H1 (cell line): ENCODE results near the gene WDFY4. TPM values are rescaled to one million over a fixed set of nuclear protein-coding genes. Genes with fewer than 3 reads are reported as not detected.

ENCODE experiments used
- CTCF ChIA-PET: fragments of 300-600 bp; sonication (Branson Sonifier 250); formaldehyde crosslinking; loops from one replicate; lab custom pipeline; 2021; ENCODE audit not compliant: partially characterized antibody; lab: Charles Lee
- POLR2A ChIA-PET: fragments of 300-600 bp; sonication (Branson Sonifier 250); formaldehyde crosslinking; loops from one replicate; lab custom pipeline; 2021; ENCODE audit warnings: inconsistent platforms; ENCODE audit not compliant: partially characterized antibody; lab: Charles Lee
- DNase-seq, 2 experiments: peaks; one replicate each; pipeline versions ENCODE4 v3.0.0 to v3.0.0-alpha.2; 2010 to 2022; ENCODE audit warnings: low spot score in 2 of 2, low read depth in 1 of 2, mixed read lengths in 1 of 2
- FAIRE-seq: peaks from 2 replicates; lab custom pipeline; 2011; peaks lifted over from hg19 to GRCh38; lab: Jason Lieb, UNC
- H2AFZ ChIP-seq: 2 replicates; pipeline ENCODE4 v1.8.1; 2012; ENCODE audit warnings: low read length, inconsistent platforms
- H2AK5ac ChIP-seq: 2 replicates; pipeline ENCODE4 v1.6.1; 2013; ENCODE audit warnings: low read depth, low read length
- H2BK120ac ChIP-seq: replicated peaks from 2 replicates; pipeline ENCODE3; 2013; ENCODE audit warnings: low read depth, low read length, inconsistent platforms
- H2BK12ac ChIP-seq: 2 replicates; pipeline ENCODE4 v1.6.1; 2013; ENCODE audit warnings: low read depth, low read length
- H2BK15ac ChIP-seq: 2 replicates; pipeline ENCODE4 v1.6.1; 2013; ENCODE audit warnings: low read length
- H2BK20ac ChIP-seq: 2 replicates; pipeline ENCODE4 v1.6.1; 2013; ENCODE audit warnings: low read length
- H2BK5ac ChIP-seq: 2 replicates; pipeline ENCODE4 v1.6.1; 2013; ENCODE audit warnings: low read depth, low read length
- H3K14ac ChIP-seq: 2 replicates; pipeline ENCODE4 v1.6.1; 2013; ENCODE audit warnings: inconsistent platforms; ENCODE audit not compliant: insufficient read length
- H3K18ac ChIP-seq: 2 replicates; pipeline ENCODE4 v1.6.1; 2013; ENCODE audit warnings: low read length; ENCODE audit errors: extremely low read depth
- H3K23ac ChIP-seq: 2 replicates; pipeline ENCODE4 v1.6.1; 2013; ENCODE audit warnings: inconsistent platforms; ENCODE audit not compliant: insufficient read length
- H3K23me2 ChIP-seq: 2 replicates; pipeline ENCODE4 v1.6.1; 2013; ENCODE audit warnings: low read depth, low read length
- H3K27ac ChIP-seq: 2 replicates; pipeline ENCODE4 v1.6.1; 2011; ENCODE audit warnings: low read depth, low read length, inconsistent platforms
- H3K27me3 ChIP-seq, 4 experiments: replicated peaks in 1 of 4; 1 replicate in 1 of 4; 2 replicates in 3 of 4; pipeline versions ENCODE4 v1.6.1 to v1.8.1; 2011 to 2013; ENCODE audit warnings: low read length in 3 of 4, mild to moderate bottlenecking in 3 of 4, inconsistent platforms in 2 of 4, mixed read lengths in 2 of 4, moderate library complexity in 1 of 4; ENCODE audit not compliant: control insufficient read depth in 3 of 4, insufficient read depth in 3 of 4; ENCODE audit errors: extremely low read depth in 1 of 4
- H3K36me3 ChIP-seq, 4 experiments: 2 replicates each; pipeline versions ENCODE4 v1.6.1 to v1.8.1; 2011 to 2013; ENCODE audit warnings: mild to moderate bottlenecking in 4 of 4, low read length in 3 of 4, moderate library complexity in 2 of 4, control low read depth in 1 of 4, inconsistent platforms in 1 of 4; ENCODE audit not compliant: insufficient read depth in 4 of 4, control insufficient read depth in 2 of 4
- H3K4ac ChIP-seq: replicated peaks from 2 replicates; pipeline ENCODE3; 2013; ENCODE audit warnings: low read length, low read depth, mixed read lengths, inconsistent platforms; ENCODE audit not compliant: insufficient read length
- H3K4me1 ChIP-seq, 4 experiments: replicated peaks in 1 of 4; 1 replicate in 1 of 4; 2 replicates in 3 of 4; pipeline versions ENCODE4 v1.6.1 to v1.8.1; 2011 to 2013; ENCODE audit warnings: low read length in 3 of 4, inconsistent platforms in 2 of 4, mixed read lengths in 1 of 4; ENCODE audit not compliant: insufficient read depth in 4 of 4, control insufficient read depth in 3 of 4
- H3K4me2 ChIP-seq, 2 experiments: 2 replicates each; pipeline versions ENCODE4 v1.6.1 to v1.8.1; 2011 to 2013; ENCODE audit warnings: low read depth in 2 of 2, low read length in 2 of 2, control low read depth in 1 of 2, inconsistent platforms in 1 of 2, mild to moderate bottlenecking in 1 of 2; ENCODE audit not compliant: insufficient read depth in 1 of 2
- H3K4me3 ChIP-seq, 4 experiments: fragments of 200-600, 300-600 bp in 1 of 4; sonication (generic), shearing (Covaris generic), sonication (Bioruptor Twin) in 1 of 4; 2 replicates each; pipeline versions ENCODE4 v1.5.1 to v1.8.1; 2011 to 2016; ENCODE audit warnings: low read length in 4 of 4, low read depth in 3 of 4, control low read depth in 2 of 4, inconsistent platforms in 2 of 4, mild to moderate bottlenecking in 2 of 4, mixed read lengths in 1 of 4, moderate library complexity in 1 of 4; ENCODE audit not compliant: insufficient read depth in 2 of 4; ENCODE audit errors: extremely low read depth in 1 of 4
- H3K56ac ChIP-seq: replicated peaks from 2 replicates; pipeline ENCODE3; 2013; ENCODE audit warnings: low read depth, mild to moderate bottlenecking, mixed read lengths, low read length, inconsistent platforms; ENCODE audit not compliant: insufficient read length
- H3K79me1 ChIP-seq: 2 replicates; pipeline ENCODE4 v1.6.1; 2013; ENCODE audit warnings: low read depth, low read length, control low read depth
- H3K79me2 ChIP-seq, 2 experiments: 2 replicates each; pipeline versions ENCODE4 v1.6.1 to v1.8.1; 2012 to 2013; ENCODE audit warnings: low read length in 2 of 2, mild to moderate bottlenecking in 2 of 2, inconsistent platforms in 1 of 2; ENCODE audit not compliant: insufficient read depth in 2 of 2, control insufficient read depth in 1 of 2
- H3K9ac ChIP-seq, 4 experiments: replicated peaks in 1 of 4; 1 replicate in 1 of 4; 2 replicates in 3 of 4; pipeline versions ENCODE4 v1.6.1 to v1.8.1; 2011 to 2013; ENCODE audit warnings: low read depth in 3 of 4, low read length in 3 of 4, control low read depth in 2 of 4, mild to moderate bottlenecking in 2 of 4, moderate library complexity in 2 of 4, inconsistent platforms in 1 of 4; ENCODE audit errors: extremely low read depth in 1 of 4
- H3K9me3 ChIP-seq, 2 experiments: 2 replicates each; pipeline versions ENCODE4 v1.6.1 to v1.8.1; 2012 to 2013; ENCODE audit warnings: mild to moderate bottlenecking in 2 of 2, moderate library complexity in 2 of 2, control low read depth in 1 of 2, inconsistent platforms in 1 of 2, low read depth in 1 of 2, low read length in 1 of 2, mixed read lengths in 1 of 2; ENCODE audit not compliant: insufficient read depth in 2 of 2
- H4K20me1 ChIP-seq, 2 experiments: replicated peaks in 1 of 2; 2 replicates each; pipeline versions ENCODE3 to v1.8.1; 2011 to 2013; ENCODE audit warnings: inconsistent platforms in 2 of 2, low read length in 2 of 2, mild to moderate bottlenecking in 1 of 2; ENCODE audit not compliant: insufficient read depth in 2 of 2, control insufficient read depth in 1 of 2
- H4K5ac ChIP-seq: 2 replicates; pipeline ENCODE4 v1.6.1; 2013; ENCODE audit warnings: low read length, low read depth, mixed read lengths, inconsistent platforms; ENCODE audit not compliant: insufficient read length
- H4K8ac ChIP-seq: 2 replicates; pipeline ENCODE4 v1.8.0; 2013; ENCODE audit warnings: mild to moderate bottlenecking, moderate library complexity, low read length, inconsistent platforms; ENCODE audit not compliant: insufficient read depth; ENCODE audit errors: extremely low read depth
- H4K91ac ChIP-seq: replicated peaks from 2 replicates; pipeline ENCODE3; 2013; ENCODE audit warnings: low read length, mixed read lengths, inconsistent platforms; ENCODE audit not compliant: insufficient read length
- ASH2L ChIP-seq: fragments of 200-600, 300-600 bp; sonication (generic); IDR thresholded peaks from one replicate; pipeline ENCODE4 v1.7.1; 2017; ENCODE audit warnings: low read length
- BACH1 ChIP-seq: IDR thresholded peaks from 2 replicates; pipeline ENCODE4 v1.6.1; 2012; ENCODE audit warnings: low read length, improper control_type of control experiment
- GABPA ChIP-seq: IDR thresholded peaks from 2 replicates; pipeline ENCODE4 v1.6.1; 2011; ENCODE audit warnings: mild to moderate bottlenecking, low read length, moderate library complexity, borderline replicate concordance; ENCODE audit not compliant: insufficient read depth
- GTF2F1 ChIP-seq: IDR thresholded peaks from 2 replicates; pipeline ENCODE4 v1.6.1; 2012; ENCODE audit warnings: low read depth, low read length, improper control_type of control experiment, borderline replicate concordance
- NANOG ChIP-seq: IDR thresholded peaks from 2 replicates; pipeline ENCODE4 v1.6.1; 2011; ENCODE audit warnings: low read length, low read depth, mild to moderate bottlenecking, inconsistent platforms; ENCODE audit not compliant: insufficient read depth, poor library complexity, severe bottlenecking
- NRF1 ChIP-seq: IDR thresholded peaks from 2 replicates; pipeline ENCODE4 v1.6.1; 2011; ENCODE audit warnings: mild to moderate bottlenecking, low read depth, low read length, improper control_type of control experiment
- POLR2A ChIP-seq, 2 experiments: IDR thresholded peaks; 1 replicate in 1 of 2; 2 replicates in 1 of 2; pipeline ENCODE4 v1.6.1; 2011; ENCODE audit warnings: low read depth in 2 of 2, low read length in 2 of 2, mild to moderate bottlenecking in 2 of 2; ENCODE audit errors: control extremely low read depth in 1 of 2
- POLR2AphosphoS5 ChIP-seq: IDR thresholded peaks from 2 replicates; pipeline ENCODE4 v1.6.1; 2011; ENCODE audit warnings: low read depth, low read length
- RAD21 ChIP-seq, 2 experiments: IDR thresholded peaks in 1 of 2; conservative IDR thresholded peaks in 1 of 2; 2 replicates each; pipeline ENCODE4 v1.6.1; 2011; ENCODE audit warnings: low read depth in 2 of 2, low read length in 2 of 2, improper control_type of control experiment in 1 of 2, inconsistent platforms in 1 of 2, mild to moderate bottlenecking in 1 of 2, moderate library complexity in 1 of 2
- SP4 ChIP-seq: IDR thresholded peaks from 2 replicates; pipeline ENCODE4 v1.6.1; 2012; ENCODE audit warnings: low read length, inconsistent platforms
- SUZ12 ChIP-seq: fragments of 200-600 bp; sonication (generic); IDR thresholded peaks from 2 replicates; pipeline ENCODE4 v1.6.1; 2012; ENCODE audit warnings: mild to moderate bottlenecking, inconsistent platforms, low read length, moderate library complexity, mixed read lengths
- TBP ChIP-seq: IDR thresholded peaks from 2 replicates; pipeline ENCODE4 v1.6.1; 2011; ENCODE audit warnings: low read depth, low read length, improper control_type of control experiment
- TEAD4 ChIP-seq: IDR thresholded peaks from 2 replicates; pipeline ENCODE4 v1.6.1; 2012; ENCODE audit warnings: low read depth, low read length, inconsistent platforms, mixed read lengths
- YY1 ChIP-seq: IDR thresholded peaks from 2 replicates; pipeline ENCODE4 v1.6.1; 2011; ENCODE audit warnings: low read depth, mild to moderate bottlenecking, low read length
- ZNF274 ChIP-seq: IDR thresholded peaks from 2 replicates; pipeline ENCODE4 v1.7.0; 2012; ENCODE audit warnings: low read length, borderline replicate concordance; ENCODE audit errors: extremely low read depth
- WGBS, 2 experiments: shearing (Covaris generic) in 1 of 2; methylation state at CpG; one replicate each; pipeline versions ENCODE4 v1.1.6 to v1.1.7; 2013 to 2015; ENCODE audit warnings: low lambda C conversion rate in 2 of 2, mixed read lengths in 2 of 2, inconsistent platforms in 1 of 2, low coverage in 1 of 2, missing lambda C conversion rate in 1 of 2; ENCODE audit not compliant: insufficient replicate concordance in 2 of 2, insufficient coverage in 1 of 2, insufficient read length in 1 of 2; ENCODE audit errors: extremely low coverage in 1 of 2, missing lambda C conversion rate in 1 of 2; 5-methylcytosine and 5-hydroxymethylcytosine counted together
- polyA plus RNA-seq, 7 experiments: library from polyadenylated mRNA; depleted of rRNA in 3 of 7; stranded (reverse) in 5 of 7; unstranded in 2 of 7; fragments of >200 nt in 5 of 7; fragments of 200-250 nt in 2 of 7; gene quantifications; 1 replicate in 5 of 7; 2 replicates in 1 of 7; 4 replicates in 1 of 7; pipeline versions ENCODE4 v1.2.1 to v1.2.3, GENCODE V29; 2011 to 2013; ENCODE audit warnings: missing spikeins in 2 of 7, mixed read lengths in 2 of 7
- total RNA-seq: library from RNA; stranded (reverse); fragmentation: NEBNext Ultra II Directional; extraction: Animal tissue kit (Norgen Biotek cat#: 25700); gene quantifications from 2 replicates; pipeline ENCODE4 v1.2.1, GENCODE V29; 2021

Gene WDFY4
- total and polyA plus RNA-seq, 2 of the 8 experiments (the other 6 are each of a cell fraction or from before 2014, with no cell fraction given), result not detected

DNA sequence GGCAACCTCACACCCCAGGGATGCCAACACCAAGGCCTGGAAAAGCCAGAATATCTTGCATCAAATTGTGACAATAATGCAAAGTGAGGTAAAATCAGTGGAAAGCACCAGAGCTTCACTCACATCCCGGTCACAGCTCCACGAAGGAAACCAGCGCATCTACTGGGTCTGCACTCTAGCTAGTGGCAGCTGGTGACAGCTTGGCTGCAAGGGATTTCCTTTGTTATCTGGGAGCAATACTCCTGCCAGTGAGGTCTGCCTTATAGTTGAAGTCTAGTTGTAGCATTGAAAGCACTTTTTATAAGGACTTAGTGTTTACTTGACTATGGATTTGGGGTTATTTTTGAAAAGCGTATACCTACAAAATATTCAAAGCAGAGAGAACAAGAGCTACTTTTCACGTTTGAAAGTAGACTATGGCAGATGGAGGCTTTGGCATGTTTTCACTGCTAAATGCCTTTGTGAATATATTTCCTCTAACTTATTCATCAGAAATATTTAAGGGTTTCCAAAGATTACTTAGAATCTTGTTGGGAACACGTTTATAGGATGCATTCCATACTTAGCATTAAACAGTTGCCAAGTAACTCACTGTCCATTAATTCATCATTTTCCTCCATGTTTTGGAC lies 26.1 kb downstream of the WDFY4 start:
- Histone ChIP-seq H2BK5ac (no peak overlapping the region), H3K14ac (no peak overlapping the region), H2BK120ac (no peak overlapping the region), H4K5ac (no peak overlapping the region), H4K20me1 (no peaks in the 10 kb centered on the region), H3K36me3 (no peaks in the 10 kb centered on the region), H3K9me3 (no peaks in the 10 kb centered on the region), H2BK12ac (no peak overlapping the region), H3K4me2 (no peak overlapping the region), H3K4me1 (no peaks in the 10 kb centered on the region), H4K91ac (no peak overlapping the region), H3K23ac (no peak overlapping the region), H2AFZ (no peak overlapping the region), H3K79me2 (no peaks in the 10 kb centered on the region), H3K23me2 (no peaks in the 10 kb centered on the region), H3K27me3 (no peaks in the 10 kb centered on the region), H2BK20ac (no peak overlapping the region), H2AK5ac (no peak overlapping the region), H2BK15ac (no peak overlapping the region), H4K8ac (no peak overlapping the region), H3K56ac (no peak overlapping the region), H3K27ac (no peak overlapping the region), H3K4ac (no peak overlapping the region), H3K9ac (no peak overlapping the region), H3K4me3 (no peak overlapping the region), H3K79me1 (no peaks in the 10 kb centered on the region), H3K18ac (no peak overlapping the region)
- POLR2A ChIA-PET, result no interaction called here
- DNase-seq (no peak), FAIRE-seq (no peak)
- CTCF ChIA-PET, result interaction anchor here (0.5 to 2.2 kb wide), 8 partner anchors 9 to 518 kb away, joined by 3 to 8 read pairs (median 4); no protein-coding TSS in a partner anchor
- 87% methylated on average over 6 of the region's 6 CpGs; no CpG with 5 or more reads in 1 of the 2 experiments for WGBS, 2 experiments
- TF ChIP-seq TBP (no peak), SUZ12 (no peak), YY1 (no peak), SP4 (no peak), BACH1 (no peak), NRF1 (no peak), GTF2F1 (no peak), POLR2A (IDR thresholded peaks at IDR 0.05; ENCODE audit: control extremely low read depth in 1 of 2, low read depth in 2 of 2, low read length in 2 of 2) (no peak), GABPA (no peak), ZNF274 (no peak), TEAD4 (no peak), ASH2L (no peak), NANOG (no peak), RAD21 (IDR thresholded peaks at IDR 0.05 in 1 of 2, conservative IDR thresholded peaks at IDR 0.05 in 1 of 2; ENCODE audit: low read depth in 2 of 2, low read length in 2 of 2) (no peak), POLR2AphosphoS5 (no peak)
